Stimulated activated naive CD8-positive, alpha-beta T cell treated with anti-CD3 and anti-CD28 coated beads, Interleukin-15, Interleukin-2, amounts not matched to agents 100 ng/mL and 50 ng/mL, for 24 hours (primary cell): ENCODE measurements around the gene TSHZ1.
"Not testable (repeated sequence)": the region's sequence is repeated elsewhere in the genome, so short reads cannot be mapped to it uniquely, and the experiment has no call there.

ENCODE experiments used
- H3K27ac Mint-ChIP-seq: one replicate; pipeline ENCODE4 v1.8.0; 2021; ENCODE audit warnings: mild to moderate bottlenecking, mixed read lengths
- H3K27me3 Mint-ChIP-seq: one replicate; pipeline ENCODE4 v1.8.0; 2021; ENCODE audit warnings: mixed read lengths
- H3K36me3 Mint-ChIP-seq: one replicate; pipeline ENCODE4 v1.8.0; 2021; ENCODE audit warnings: low read depth, mixed read lengths
- H3K4me1 Mint-ChIP-seq: one replicate; pipeline ENCODE4 v1.8.0; 2021; ENCODE audit warnings: low read depth, mixed read lengths
- H3K4me3 Mint-ChIP-seq: one replicate; pipeline ENCODE4 v1.8.0; 2021; ENCODE audit warnings: mild to moderate bottlenecking, mixed read lengths
- H3K9me3 Mint-ChIP-seq: one replicate; pipeline ENCODE4 v1.8.0; 2021; ENCODE audit warnings: mixed read lengths

The TSHZ1 gene

DNA sequence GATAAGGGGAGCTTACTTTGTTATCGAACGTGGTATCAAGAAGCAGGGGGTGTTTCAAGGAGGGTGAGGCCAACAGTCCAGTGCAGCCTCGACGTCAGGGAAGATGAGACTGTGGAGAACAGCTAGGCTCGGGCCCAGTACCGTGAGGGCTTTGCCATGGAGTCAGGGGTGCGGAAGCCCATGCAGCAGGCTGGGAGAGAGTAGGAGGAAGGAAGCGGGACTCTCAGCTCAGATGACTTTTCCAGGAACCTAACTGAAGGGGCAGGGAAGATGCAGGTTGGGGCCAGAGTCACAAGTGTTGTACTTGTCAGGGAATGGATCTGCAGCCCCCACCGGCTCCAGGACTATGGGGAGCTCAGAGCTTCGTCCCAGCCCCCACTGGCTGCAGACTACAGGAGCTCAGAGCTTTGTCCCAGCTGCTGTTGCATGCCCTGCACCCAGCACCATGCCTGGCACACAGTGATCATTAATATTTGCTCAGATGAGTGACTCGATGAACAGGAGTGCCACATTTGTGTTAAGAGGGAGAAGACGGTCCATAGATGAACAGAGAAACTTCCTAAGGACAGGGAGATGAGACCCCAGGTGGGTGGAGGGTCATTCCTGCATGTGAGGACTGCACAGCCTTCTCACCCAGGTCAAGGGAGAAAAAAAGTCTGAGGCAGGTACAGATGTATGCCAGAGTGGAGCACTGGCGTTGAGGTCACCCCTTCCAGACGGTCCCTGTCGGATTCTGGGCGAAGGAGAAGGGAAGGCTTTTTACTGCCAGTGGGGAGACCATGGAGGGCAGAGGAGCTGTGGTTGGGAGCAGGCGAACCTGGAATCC lies 38.1 kb upstream of the TSHZ1 start:
- no peak overlapping the region for H3K27ac Mint-ChIP-seq
- H3K9me3 Mint-ChIP-seq: no peaks in the 10 kb centered on the region
- no peak overlapping the region for H3K4me3 Mint-ChIP-seq
- peaks cover 9% of the 10 kb centered on the region for H3K4me1 Mint-ChIP-seq
- H3K27me3 Mint-ChIP-seq: no peaks in the 10 kb centered on the region
- no peaks in the 10 kb centered on the region for H3K36me3 Mint-ChIP-seq

DNA sequence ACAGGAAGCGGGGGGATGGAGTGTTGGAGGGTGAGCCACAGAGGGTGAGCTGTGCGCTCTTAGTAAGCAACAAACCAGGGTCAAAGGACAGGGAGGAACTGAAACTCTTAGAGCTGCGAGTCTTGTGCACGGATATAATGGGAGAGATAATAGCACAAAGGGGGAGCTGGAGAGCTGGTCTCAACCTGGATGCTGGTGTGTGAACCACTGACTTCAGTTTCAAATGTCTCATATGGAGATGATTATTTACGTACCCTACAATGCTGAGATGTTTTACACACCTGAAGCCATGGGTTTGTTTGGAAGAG lies 37.5 kb upstream of the TSHZ1 start:
- Mint-ChIP-seq H3K4me1 (peaks cover 9% of the 10 kb centered on the region), H3K9me3 (no peaks in the 10 kb centered on the region), H3K4me3 (no peak overlapping the region), H3K36me3 (no peaks in the 10 kb centered on the region), H3K27ac (no peak overlapping the region), H3K27me3 (no peaks in the 10 kb centered on the region)

DNA sequence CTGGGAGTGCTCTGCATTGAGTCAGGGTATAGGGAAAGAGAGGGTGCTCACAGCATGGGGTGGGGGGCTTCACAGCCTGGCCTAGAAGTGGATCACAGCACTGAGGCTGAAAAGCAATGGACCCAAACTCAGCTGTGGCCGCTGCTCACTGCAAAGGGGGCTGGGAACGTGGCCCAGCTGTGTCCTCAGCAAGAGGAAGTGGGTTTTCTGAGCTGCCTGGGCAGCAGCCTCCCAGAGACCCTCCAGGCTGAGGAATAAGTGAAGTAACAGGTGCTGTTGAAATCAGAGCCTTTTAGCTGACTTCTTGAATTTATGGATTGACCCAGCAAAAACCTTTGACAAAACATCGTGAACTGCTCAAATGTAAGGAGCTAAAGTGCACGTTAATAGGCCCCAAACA lies 36.9 kb upstream of the TSHZ1 start:
- Mint-ChIP-seq H3K9me3 (no peaks in the 10 kb centered on the region), H3K27ac (no peak overlapping the region), H3K36me3 (no peaks in the 10 kb centered on the region), H3K27me3 (no peaks in the 10 kb centered on the region), H3K4me3 (no peak overlapping the region), H3K4me1 (peaks cover 9% of the 10 kb centered on the region)

DNA sequence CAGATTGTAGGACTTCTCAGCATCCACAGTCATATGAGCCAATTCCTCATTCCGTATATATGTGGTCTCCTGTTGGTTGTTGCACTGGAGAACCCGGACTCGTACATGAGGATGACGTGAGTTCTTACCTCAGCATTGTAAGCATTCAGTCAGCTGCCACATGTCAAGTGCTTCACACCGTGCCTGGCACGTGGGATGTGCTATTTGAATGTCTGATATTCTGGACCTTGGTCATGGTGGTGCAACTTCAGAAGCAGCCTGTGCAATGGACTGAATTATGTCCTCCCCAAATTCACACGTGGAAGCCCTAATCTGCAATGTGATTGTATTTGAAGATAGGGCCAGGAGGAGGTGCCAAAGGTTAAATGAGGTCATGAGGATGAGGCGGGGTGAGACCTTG lies 33.7 kb upstream of the TSHZ1 start:
- Mint-ChIP-seq H3K4me1 (peaks cover 9% of the 10 kb centered on the region), H3K27me3 (peaks cover 4% of the 10 kb centered on the region), H3K9me3 (peaks cover 9% of the 10 kb centered on the region), H3K27ac (no peak overlapping the region), H3K36me3 (no peaks in the 10 kb centered on the region), H3K4me3 (no peak overlapping the region)

DNA sequence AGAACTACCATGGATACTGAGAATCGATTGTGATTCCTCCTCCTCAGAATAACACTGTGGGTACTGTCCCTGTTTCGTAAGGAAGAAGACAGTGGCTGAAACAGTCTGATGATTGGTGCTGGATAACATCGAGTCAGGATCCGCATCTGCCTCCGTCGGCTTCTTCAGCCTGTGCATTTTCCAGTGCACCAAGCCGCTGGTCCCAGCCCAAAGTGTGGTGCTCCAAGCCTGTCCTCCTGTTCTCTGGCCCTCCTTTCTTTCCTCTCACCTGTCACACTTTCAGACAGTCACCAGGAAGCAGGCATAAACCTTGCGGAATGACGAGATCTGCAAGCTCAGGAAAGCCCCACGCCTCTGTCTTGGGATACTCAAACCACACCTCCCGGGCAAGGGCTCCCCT lies 32.2 kb upstream of the TSHZ1 start:
- peaks cover 9% of the 10 kb centered on the region for H3K9me3 Mint-ChIP-seq
- H3K4me3 Mint-ChIP-seq: no peak overlapping the region

DNA sequence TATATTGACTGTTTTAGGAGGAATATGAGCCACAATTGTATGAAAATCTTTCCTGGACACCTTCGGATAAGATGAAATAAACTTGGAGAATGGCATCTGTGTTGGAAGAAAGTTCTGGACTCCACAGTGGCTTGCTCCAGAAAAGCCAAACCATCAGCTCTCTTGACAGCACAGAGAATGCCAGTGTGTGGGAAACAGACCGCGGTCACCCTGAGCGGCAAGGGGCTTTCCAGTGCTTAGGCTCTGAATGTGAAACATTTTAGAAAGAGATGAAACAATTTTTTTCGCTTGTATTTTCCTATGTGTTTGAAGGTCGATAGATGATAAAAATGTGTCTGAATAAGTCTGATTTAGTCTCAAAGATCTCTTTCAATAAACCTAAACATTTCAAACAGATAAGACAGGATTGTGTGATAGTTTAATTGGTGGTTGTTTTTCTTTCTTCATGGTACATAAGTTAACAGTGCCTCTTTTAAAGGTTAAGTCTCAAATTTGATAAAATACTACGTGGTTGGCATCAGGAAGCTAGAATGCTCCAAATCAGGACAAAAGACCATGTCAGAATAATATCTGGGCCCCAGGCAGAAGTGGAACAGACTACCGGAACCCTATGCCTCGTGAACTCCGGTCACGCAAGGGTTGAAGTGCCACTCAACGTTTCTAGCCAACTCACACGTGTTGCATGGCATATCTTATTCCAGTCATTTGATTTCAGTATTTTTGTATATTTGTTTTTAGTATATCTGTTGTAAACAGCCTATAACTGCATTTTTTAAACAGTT lies 30.6 kb upstream of the TSHZ1 start:
- Mint-ChIP-seq H3K27ac (no peak overlapping the region), H3K4me1 (no peaks in the 10 kb centered on the region), H3K27me3 (peaks cover 4% of the 10 kb centered on the region), H3K9me3 (peaks cover 9% of the 10 kb centered on the region), H3K4me3 (no peak overlapping the region), H3K36me3 (no peaks in the 10 kb centered on the region)

More for the DNA sequence above, 32.2 kb upstream of the TSHZ1 start:
- Mint-ChIP-seq H3K36me3 (no peaks in the 10 kb centered on the region), H3K4me1 (peaks cover 1% of the 10 kb centered on the region), H3K27ac (no peak overlapping the region), H3K27me3 (peaks cover 4% of the 10 kb centered on the region)

DNA sequence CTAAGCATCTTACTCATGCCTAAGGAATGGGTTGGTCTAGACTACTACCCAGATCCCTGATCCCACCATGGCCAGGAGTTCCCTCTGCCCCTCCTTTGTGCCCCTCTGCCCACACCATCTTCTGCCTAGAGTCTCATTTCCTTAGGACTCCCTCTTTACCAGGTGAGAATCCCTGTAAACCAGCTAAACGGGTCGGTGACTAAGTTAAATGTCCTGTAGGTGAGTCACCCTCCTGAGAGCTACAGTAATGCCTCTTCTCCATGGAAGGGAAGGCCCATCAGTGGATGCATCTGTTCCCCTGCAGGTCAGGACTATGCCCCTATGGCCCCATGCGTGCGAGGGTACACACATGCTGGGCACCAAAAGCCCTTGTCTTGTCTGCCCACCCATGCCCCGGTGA lies 27.1 kb upstream of the TSHZ1 start:
- no peaks in the 10 kb centered on the region for H3K4me1 Mint-ChIP-seq
- peaks cover 9% of the 10 kb centered on the region for H3K9me3 Mint-ChIP-seq
- no peaks in the 10 kb centered on the region for H3K36me3 Mint-ChIP-seq
- peaks cover 4% of the 10 kb centered on the region for H3K27me3 Mint-ChIP-seq
- no peak overlapping the region for H3K27ac Mint-ChIP-seq
- H3K4me3 Mint-ChIP-seq: no peak overlapping the region

DNA sequence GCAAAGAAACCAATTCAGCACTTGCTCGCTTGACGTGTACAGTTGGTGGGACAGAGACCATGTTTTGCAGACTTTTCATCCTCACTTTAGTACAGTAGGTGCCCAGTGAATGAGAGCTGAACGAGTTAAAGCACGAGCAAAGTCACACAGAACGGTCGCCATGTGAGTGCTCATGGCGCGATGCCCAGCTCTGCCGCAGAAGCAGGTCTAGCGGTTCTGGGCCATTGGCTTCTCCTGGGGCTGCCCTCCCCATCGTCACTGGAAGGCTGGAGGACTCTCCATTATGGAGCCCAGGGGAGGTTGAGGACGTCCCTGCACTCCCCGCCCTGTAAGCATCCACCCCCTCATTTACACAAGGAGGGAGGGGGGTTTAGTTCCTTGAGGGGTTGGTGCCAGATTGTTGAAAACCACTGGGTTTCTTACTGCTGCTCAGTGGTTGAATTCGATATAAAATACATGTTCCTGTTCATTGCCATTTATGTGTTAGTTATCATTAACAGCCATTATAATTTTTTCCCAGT lies 26.6 kb upstream of the TSHZ1 start:
- no peak overlapping the region for H3K4me3 Mint-ChIP-seq
- no peaks in the 10 kb centered on the region for H3K36me3 Mint-ChIP-seq
- H3K27me3 Mint-ChIP-seq: peaks cover 4% of the 10 kb centered on the region
- no peaks in the 10 kb centered on the region for H3K4me1 Mint-ChIP-seq
- H3K9me3 Mint-ChIP-seq: peaks cover 9% of the 10 kb centered on the region
- H3K27ac Mint-ChIP-seq: no peak overlapping the region

DNA sequence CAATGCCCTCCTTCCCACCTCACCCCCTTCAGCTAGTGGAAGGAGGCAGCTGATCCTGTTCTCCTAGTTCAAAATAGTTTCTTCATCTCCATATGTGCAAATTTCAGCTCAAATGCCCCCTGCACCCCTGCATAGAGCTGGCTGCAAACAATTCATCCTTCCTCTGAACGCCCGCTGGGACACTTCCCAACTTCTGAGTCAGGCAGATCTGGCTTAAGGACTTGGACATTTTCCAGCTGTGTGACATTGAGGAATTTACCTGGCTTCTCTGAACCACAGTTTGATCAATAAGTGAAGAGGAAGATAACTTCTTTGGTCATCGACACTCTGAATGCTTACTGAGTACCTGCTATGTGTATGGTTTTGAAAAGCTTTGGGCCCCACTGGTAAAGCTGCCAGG lies 25.1 kb upstream of the TSHZ1 start:
- H3K9me3 Mint-ChIP-seq: peaks cover 9% of the 10 kb centered on the region
- H3K4me3 Mint-ChIP-seq: no peak overlapping the region
- no peaks in the 10 kb centered on the region for H3K36me3 Mint-ChIP-seq
- no peak overlapping the region for H3K27ac Mint-ChIP-seq
- no peaks in the 10 kb centered on the region for H3K4me1 Mint-ChIP-seq
- H3K27me3 Mint-ChIP-seq: peaks cover 4% of the 10 kb centered on the region

DNA sequence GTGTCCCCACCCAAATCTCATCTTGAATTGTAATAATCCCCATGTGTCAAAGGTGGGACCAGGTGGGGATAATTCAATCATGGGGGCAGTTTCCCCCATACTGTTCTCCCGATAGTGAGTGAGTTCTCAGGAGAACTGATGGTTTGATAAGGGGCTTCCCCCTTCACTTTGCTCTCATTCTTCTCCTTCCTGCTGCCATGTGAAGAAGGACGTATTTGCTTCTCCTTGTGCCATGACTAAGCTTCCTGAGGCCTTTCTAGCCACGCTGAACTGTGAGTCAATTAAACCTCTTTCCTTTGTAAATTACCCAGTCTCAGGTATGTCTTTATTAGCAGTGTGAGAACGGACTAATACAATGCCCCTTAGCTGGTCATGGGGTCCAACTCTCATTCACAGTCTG lies 22.9 kb upstream of the TSHZ1 start:
- H3K27ac Mint-ChIP-seq, H3K4me1 Mint-ChIP-seq, H3K4me3 Mint-ChIP-seq, H3K27me3 Mint-ChIP-seq, H3K36me3 Mint-ChIP-seq, H3K9me3 Mint-ChIP-seq: not testable (repeated sequence)

DNA sequence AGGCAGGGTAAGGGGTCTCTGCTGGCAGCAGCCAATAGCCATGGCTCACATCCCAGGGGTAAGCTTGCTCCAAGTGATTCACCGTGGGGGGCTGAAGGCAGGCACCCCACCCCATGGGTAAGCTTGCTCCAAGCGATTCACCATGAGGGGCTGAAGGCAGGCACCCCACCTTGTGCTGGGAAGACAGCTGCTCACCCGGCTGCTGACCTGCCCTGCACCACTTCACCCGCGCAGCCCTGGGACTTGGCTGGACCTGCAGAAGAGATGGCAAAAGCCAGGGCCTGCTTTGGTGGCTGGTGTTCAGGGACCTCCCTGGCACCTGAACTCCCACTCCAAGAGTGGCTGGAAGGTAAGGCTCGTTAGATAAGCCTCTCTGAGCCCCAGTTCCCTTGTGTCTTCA lies 20.9 kb upstream of the TSHZ1 start:
- H3K4me3 Mint-ChIP-seq: no peak overlapping the region
- no peaks in the 10 kb centered on the region for H3K4me1 Mint-ChIP-seq
- H3K9me3 Mint-ChIP-seq: no peaks in the 10 kb centered on the region
- H3K27ac Mint-ChIP-seq: no peak overlapping the region
- H3K27me3 Mint-ChIP-seq: no peaks in the 10 kb centered on the region
- no peaks in the 10 kb centered on the region for H3K36me3 Mint-ChIP-seq

DNA sequence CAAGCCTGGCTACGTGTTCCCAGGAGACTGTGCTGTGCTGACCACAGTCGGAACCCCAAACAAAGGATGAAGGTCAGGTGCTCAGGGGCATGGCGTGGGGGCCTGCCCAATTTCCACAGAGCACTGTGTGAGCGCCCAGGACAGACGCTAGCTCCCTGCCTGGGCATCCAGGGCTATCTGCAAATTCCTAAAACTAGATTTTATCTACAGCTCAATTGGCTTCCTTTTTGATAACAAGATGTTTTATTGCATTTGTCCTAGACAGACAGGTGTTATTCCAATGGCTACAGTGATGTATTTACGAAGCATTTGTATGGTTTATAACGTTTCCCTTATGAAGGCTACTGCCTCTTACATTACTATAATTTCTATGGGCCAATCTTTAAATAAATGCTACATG lies 17.7 kb upstream of the TSHZ1 start:
- Mint-ChIP-seq H3K9me3 (no peaks in the 10 kb centered on the region), H3K4me3 (no peak overlapping the region)

DNA sequence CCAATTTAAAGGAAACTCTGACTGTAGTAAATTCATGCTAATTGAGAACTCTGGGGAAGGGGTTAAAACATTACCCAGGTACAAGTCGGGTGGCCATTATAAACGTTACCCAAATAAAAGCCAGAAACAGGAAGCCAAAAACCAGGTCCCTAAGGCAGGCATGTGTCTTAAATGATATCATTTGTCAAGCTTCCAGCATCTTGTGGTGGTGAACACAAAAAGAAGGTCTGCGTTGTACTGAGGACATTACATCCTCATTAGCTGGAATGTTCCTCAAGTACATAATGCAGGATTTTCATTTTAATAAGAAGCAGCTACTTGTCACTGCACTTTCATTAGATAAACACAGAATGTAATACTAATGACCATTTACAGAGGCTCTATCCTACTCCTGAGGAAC lies 12.6 kb upstream of the TSHZ1 start:
- Mint-ChIP-seq H3K27me3 (no peaks in the 10 kb centered on the region), H3K4me3 (no peak overlapping the region), H3K27ac (no peak overlapping the region), H3K9me3 (no peaks in the 10 kb centered on the region), H3K36me3 (peaks cover 32% of the 10 kb centered on the region), H3K4me1 (peaks cover 27% of the 10 kb centered on the region)

More for the DNA sequence above, 17.7 kb upstream of the TSHZ1 start:
- Mint-ChIP-seq H3K36me3 (peaks cover 3% of the 10 kb centered on the region), H3K4me1 (peaks cover 2% of the 10 kb centered on the region), H3K27ac (no peak overlapping the region), H3K27me3 (no peaks in the 10 kb centered on the region)

DNA sequence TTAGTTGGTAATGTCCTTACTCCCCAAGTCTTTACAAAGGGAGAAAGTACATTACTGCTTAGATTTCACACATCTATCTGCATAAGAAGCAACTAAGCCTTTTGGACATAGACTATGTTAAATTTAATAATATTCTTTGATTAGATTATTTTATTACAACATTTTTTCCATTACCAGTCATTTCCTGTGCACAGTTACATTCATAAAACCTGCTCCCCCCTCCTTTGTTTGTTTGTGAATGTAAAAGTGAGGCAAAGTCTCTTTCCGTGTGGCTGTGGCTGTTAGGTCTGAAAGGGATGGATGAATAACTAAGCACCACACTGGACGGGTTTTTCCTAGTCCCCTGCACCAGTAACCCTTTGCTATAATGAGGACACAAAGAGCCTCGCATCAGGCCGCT lies 11.3 kb upstream of the TSHZ1 start:
- H3K9me3 Mint-ChIP-seq: no peaks in the 10 kb centered on the region
- no peaks in the 10 kb centered on the region for H3K27me3 Mint-ChIP-seq
- peaks cover 27% of the 10 kb centered on the region for H3K4me1 Mint-ChIP-seq
- H3K27ac Mint-ChIP-seq: no peak overlapping the region
- no peak overlapping the region for H3K4me3 Mint-ChIP-seq
- peaks cover 33% of the 10 kb centered on the region for H3K36me3 Mint-ChIP-seq

DNA sequence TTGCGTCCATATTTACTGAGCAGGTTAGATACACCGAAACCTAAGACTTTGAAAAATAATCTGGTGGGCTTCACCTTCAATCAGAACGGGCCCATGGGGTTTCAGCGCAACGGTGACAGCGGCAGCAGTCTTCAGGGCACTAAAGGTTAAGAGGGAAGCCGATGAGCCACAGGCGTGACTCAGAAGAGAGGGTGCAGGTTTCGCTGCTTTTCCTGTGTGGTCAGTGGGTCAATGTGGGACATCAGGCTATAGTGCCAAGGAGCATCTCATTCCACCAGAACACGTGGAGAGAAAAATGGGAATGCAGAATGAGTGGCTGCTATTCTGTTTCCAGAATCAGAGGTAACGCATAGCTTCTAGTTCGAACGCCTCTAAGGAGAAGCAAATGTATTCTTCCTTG lies 10.5 kb upstream of the TSHZ1 start:
- Mint-ChIP-seq H3K27me3 (no peaks in the 10 kb centered on the region), H3K27ac (no peak overlapping the region), H3K9me3 (no peaks in the 10 kb centered on the region), H3K4me1 (peaks cover 28% of the 10 kb centered on the region), H3K4me3 (no peak overlapping the region), H3K36me3 (peaks cover 33% of the 10 kb centered on the region)
